ENCODE measurements around the gene TIMP2.
A peak's percentile ranks its signal among the peaks of the same experiment; 100 is the strongest.
"Not testable (repeated sequence)": the region's sequence is repeated elsewhere in the genome, so short reads cannot be mapped to it uniquely, and the experiment has no call there.

Gene TIMP2

DNA sequence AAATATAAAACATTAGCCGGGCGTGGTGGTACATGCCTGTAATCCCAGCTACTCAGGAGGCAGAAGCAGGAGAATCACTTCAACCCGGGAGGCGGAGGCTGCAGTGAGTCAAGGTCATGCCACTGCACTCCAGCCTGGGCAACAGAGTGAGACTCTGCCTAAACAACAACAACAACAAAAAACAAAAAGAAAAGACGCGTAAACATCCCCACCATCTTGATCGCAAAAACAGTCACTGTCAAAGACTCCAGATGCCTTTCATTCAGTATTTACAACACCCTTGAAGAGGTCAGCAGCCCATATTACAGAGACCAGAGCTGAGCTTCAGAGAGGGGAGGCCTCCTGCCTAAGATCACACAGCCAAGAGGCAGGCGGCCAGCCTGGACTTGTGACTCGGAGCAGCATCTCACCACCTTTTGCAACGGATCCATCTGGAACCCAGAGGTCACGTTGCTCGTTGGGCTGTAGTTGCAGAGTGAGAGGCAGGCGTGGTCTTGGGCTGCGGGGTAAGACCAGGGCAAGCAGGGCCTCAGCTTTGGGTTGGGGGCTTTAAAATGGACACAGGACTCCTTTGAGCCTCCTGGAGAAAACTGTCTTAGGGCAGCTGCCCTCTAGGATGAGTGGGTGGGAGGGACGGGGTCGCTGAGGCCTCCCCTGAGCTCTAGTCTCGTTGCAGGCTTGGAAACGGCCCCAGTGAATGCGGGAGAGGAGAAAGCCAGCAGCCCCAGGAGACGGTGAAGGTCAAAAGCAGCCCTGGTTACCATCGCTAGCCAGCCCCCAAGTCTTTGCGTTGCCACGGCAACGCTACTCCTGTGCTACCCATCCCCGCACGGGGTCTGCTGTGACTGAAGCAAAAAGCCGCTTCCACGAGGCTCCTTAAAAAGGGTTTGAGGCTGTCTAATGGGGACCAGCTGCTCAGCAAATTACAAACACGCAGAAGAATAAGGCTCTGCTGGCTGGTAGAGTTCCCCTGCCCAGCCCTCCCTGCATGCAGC, 28.5 kb upstream of the TIMP2 start:
- DNase-seq, result no peak

DNA sequence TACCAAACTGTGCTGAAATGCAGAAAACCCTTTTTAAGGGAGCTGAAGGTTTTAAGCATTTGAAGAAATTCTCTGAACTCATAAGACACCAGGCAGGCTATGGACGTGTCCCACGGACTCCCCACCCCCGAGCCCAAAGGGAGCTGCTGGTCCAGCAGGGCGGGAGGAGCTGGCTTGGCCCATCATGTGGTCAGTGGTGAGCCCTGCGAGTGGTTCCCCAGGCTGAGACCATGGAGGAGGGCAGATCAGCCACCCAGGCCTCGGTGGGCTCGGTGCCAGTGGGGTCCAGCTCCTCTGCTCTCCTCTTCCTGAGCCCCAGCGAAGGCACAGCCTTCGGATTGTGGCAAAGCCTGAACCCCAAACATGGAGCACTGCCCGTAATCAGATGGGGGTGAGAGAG, 27.5 kb upstream of the TIMP2 start:
- DNase-seq, result no peak

- DNase-seq, result no peak
These were observed 26.9 kb upstream of the TIMP2 start for GRCh38 chr17:78951967-78952551.

DNA sequence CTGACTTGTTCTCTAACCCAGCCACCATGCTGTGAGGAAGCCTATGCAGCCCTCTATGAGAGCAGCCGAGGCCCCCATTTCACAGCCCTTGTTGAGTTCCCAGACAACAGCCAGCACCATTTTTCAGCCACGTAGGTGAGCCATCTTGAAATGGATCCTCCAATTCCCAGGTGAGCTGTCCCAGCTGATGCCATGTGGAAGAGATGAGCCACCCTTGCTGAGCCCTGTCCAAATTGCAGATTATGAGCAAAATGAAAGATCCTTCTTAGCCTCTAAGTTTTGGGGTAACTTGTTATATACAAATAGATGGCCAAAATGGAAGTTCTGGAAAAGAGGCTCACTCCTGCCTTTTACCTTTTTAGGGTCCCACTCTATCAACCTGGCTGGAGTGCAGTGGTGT, 25.7 kb upstream of the TIMP2 start:
- no peak for DNase-seq

GRCh38 chr17:78947235-78948149, 22.3 kb upstream of the TIMP2 start:
- DNase-seq, result no peak

DNA sequence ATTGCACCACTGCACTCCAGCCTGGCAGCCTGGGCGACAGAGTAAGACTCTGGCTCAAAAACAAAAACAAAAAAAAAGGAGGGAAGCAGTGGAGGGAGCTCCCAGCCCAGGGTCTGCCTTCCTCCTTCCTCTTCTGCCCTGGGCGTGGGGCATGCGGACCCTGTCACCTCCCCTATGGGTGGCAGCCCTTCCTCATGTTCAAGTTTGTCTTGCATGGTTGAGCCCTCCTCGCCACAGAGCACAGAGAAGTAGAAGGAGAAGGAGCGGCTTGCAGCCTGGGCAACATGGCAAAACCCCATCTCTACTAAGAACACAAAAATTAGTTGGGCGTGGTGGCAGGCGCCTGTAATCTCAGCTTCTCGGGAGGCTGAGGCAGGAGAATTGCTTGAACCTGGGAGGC, 21.4 kb upstream of the TIMP2 start:
- no peak for DNase-seq

DNA sequence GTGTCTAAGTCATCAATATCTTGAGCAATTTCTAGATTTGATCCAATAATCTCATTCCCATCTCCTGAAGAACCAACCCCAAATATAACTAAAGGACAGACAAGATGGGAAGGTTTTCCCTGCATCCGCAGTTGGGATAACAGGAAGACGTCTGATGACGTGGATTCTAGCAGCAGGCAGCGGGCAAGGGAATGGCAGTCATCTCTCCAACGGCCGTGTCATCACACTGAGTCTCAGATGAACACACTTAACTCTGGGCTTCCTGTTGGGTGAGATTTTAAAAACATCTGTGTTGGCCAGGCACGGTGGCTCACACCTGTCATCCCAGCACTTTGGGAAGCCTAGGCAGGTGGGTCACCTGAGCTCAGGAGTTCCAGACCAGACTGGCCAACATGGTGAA, 20.9 kb upstream of the TIMP2 start:
- no peak for DNase-seq

- not testable (repeated sequence) for DNase-seq
These were observed 20.3 kb upstream of the TIMP2 start for GRCh38 chr17:78945455-78945854.

DNA sequence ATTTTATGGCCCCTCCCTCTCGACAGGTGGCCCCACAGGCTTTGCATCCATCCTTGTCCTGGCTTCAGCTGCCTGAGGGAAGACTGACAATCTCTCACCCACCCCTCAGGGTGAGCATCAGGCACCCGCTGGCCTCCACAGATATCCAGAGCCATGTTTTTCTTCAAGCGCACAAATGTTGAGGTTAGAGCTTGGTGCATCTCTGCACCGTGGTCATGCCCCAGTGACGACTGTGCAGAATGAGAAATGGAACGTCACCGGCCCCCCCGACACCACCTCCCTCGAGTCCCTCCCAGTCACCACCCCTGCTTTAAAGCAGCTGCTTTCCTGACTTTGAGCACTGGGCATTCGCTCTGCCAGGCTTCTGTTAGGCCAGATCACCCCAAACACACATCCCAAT, 19.8 kb upstream of the TIMP2 start:
- no peak for DNase-seq

- DNase-seq, result no peak
These were observed 18.8 kb upstream of the TIMP2 start for GRCh38 chr17:78944026-78944425.

DNA sequence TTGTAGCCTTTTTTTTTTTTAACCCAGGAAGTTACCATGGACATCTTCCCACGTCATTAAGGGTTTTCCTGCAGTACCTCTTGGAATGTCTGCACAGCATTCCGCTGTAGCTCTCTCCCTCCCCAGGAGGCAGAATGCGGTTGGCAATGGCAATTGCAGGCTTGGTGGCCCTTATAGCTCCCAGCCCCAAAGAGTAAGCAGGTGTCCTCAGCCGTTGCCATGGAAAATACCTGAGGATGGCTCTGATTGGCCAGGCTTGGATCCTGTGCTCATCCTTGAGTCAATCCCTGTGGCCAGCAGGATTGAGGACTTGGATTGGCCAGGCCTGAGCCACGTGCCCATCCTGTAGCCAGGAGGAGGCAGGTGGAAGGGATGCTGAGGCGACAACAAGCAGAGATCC, 15.5 kb upstream of the TIMP2 start:
- DNase-seq, result no peak

- no peak for DNase-seq
These were observed 15.1 kb upstream of the TIMP2 start for GRCh38 chr17:78940258-78940657.

- DNase-seq, result no peak
These were observed 14.4 kb upstream of the TIMP2 start for GRCh38 chr17:78939615-78940014.

- DNase-seq, result no peak
These were observed 12.4 kb upstream of the TIMP2 start for GRCh38 chr17:78937561-78937960.

DNA sequence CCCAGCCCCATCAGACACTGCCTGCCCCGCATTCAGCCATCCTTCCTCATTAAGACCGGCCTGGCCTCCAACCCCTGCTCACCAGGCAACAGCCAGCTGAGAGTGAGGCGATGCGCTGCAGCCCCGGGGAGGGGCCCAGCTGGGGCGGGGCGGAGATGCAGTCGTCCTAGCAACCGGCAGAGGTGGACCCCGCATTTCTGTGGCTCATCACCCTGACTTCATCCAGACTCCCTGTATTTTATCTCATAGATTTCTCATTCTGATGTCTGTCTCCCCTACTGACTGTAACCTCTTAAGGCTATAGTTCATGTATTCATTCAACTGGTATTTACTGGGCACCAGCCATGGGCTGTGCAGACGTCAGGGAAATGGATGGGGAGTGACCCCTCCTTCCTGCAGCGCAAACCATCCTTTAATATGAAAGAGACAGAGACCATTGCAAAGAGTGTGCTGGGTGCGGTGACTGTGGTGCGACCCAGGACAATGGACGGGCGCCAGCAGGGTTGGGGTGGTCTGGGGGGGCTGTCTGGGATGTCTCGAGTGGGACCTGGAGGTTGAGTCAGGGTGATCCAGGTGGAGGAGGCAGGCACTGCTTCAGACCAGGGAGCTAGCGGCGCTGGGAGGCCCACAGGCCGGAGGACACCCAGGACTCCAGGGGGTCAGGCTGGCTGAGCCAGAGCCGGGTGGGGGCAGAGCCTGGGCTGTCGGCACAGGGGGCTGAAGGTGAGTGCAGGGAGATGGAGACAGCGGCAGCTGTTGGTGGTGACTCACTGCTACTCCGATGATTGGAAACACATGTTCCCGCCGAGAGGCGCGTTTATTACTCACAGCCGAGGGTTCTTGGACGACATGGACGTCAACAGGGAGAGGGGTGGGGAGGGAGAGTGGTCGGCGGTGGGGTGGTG, 10.5 kb upstream of the TIMP2 start:
- DNase-seq, result no peak

GRCh38 chr17:78934681-78935418, 9.7 kb upstream of the TIMP2 start:
- no peak for DNase-seq

- DNase-seq, result peak; percentile 53
These were observed 8.9 kb upstream of the TIMP2 start for GRCh38 chr17:78933959-78934568.

DNA sequence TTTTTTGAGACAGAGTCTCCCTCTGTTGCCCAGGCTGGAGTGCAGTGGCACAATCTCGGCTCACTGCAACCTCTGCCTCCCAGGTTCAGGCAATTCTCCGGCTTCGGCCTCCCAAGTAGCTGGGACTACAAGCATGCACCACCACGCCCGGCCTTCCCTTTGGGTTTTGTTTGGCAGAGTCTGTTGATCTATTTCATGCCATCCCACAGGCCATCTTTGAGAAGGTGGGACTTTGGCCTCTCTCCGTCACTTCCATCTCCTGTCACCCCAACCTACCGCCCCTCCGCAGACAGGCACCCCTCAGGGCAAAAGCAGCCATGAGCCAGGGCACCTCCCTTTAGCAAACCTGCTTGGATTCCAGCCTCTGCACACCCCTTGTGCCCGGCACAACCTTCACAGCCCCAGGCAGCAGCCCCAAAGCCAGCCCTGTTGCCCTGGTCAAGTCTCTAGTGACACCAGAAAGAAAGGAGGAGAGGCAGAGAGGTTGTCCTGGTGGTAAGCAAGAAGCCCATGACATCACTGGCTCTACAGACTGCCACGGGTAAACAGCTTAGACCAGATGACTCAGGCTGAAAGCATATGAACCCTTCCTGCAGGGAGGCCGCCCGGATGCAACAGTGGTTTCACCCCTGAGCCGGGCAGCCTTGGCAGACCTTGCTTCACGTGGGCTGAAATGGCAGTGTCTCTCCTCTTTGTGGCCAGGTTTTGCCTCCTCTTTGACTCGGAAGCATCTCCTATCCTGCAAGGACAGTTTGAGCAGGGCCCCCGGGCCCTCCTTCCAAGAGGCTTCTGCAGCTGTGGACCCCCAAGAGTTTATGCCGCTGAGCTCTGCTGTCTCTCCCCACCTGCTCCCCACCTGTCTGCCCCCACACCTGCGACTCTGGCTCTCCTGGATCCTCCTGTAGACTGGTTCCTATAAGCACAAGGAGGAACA, 8.1 kb upstream of the TIMP2 start:
- no peak for DNase-seq

DNA sequence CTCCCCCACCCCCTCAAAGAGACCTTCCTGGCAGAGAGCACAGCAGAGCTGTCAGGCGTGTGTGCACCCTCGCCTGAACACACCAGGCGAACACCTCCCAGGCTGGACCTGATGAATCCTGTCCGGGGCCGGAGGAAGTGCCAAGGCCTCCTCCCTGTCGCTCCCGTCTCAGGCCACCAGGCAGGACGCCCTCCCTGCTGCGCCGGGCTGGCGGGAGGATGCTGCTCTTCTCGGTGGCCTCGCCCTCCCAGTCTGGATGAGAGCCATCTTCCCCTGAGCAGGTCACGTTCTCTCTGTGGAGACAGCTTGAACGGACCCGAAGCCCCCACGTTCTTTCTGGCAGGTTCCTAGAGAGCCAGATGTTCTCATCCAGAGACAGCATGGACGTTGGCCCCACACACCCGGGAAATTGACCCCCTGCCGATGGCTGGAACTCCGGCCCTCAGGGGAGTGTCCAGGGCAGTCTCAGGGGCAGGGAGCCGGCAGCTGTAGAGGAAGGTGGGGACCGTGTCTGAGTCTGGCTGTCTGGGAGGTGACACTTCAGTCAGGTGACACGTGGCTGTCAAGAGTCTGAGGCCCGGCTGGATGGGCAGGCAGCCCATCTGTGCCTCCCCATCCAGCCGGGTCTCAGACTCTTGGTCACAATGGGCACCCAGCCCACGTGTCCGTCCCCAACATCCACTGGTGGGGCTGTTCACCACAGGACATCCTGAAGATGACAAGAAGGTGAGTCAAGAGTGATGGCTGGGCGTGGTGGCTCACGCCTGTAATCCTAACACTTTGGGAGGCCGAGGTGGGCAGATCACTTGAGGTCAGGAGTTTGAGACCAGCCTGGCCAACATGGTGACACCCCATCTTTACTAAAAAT, 5.0 kb upstream of the TIMP2 start:
- no peak for DNase-seq

Data from NCI-H1436 treated with DMSO at 0.1 percent for 48 hours (cell line).